Activated CD4-positive, CD25-positive, alpha-beta regulatory T cell treated with anti-CD3 and anti-CD28 coated beads, Interleukin-2, amount 50 U/mL, for 24 hours (primary cell): ENCODE measurements around the gene TNK2.
"Not testable (repeated sequence)": the region's sequence is repeated elsewhere in the genome, so short reads cannot be mapped to it uniquely, and the experiment has no call there.

Source experiments
- ATAC-seq, 2 donors: fragments of 150-1000 bp; cut with Tn5 transposase; one replicate each; pipeline ENCODE4 v1.10.0; 2021; ENCODE audit warnings: mild to moderate bottlenecking in 1 of 2, moderate library complexity in 1 of 2

Gene TNK2

GRCh38 chr3:195883160-195883559, 25.2 kb downstream of the TNK2 start:
- ATAC-seq, result no peak

- ATAC-seq, result no peak
Measured at GRCh38 chr3:195882002-195882441, 26.3 kb downstream of the TNK2 start.

- no peak for ATAC-seq
Measured at GRCh38 chr3:195881276-195881988, 26.9 kb downstream of the TNK2 start.

- ATAC-seq, result no peak
Measured at GRCh38 chr3:195880037-195880431, 28.3 kb downstream of the TNK2 start.

- ATAC-seq, result no peak
Measured at GRCh38 chr3:195879416-195880036, 28.8 kb downstream of the TNK2 start.

GRCh38 chr3:195878424-195879274, 29.7 kb downstream of the TNK2 start:
- no peak for ATAC-seq

- ATAC-seq, result no peak
Measured at GRCh38 chr3:195877767-195878423, 30.5 kb downstream of the TNK2 start.

GRCh38 chr3:195877136-195877715, 31.1 kb downstream of the TNK2 start:
- ATAC-seq, result no peak

GRCh38 chr3:195876297-195877064, 31.9 kb downstream of the TNK2 start:
- ATAC-seq, result peak in 1 of 2 donors; percentile 53

- ATAC-seq, result no peak
Measured at GRCh38 chr3:195875482-195876236, 32.7 kb downstream of the TNK2 start.

GRCh38 chr3:195873971-195874370, 34.4 kb downstream of the TNK2 start:
- no peak for ATAC-seq

GRCh38 chr3:195873281-195873887, 35.0 kb downstream of the TNK2 start:
- no peak for ATAC-seq

- ATAC-seq, result no peak
Measured at GRCh38 chr3:195872800-195873199, 35.6 kb downstream of the TNK2 start.

- ATAC-seq, result no peak
Measured at GRCh38 chr3:195872097-195872496, 36.3 kb downstream of the TNK2 start.

- ATAC-seq, result not testable (repeated sequence)
Measured at GRCh38 chr3:195871686-195872085, 36.7 kb downstream of the TNK2 start.

- no peak for ATAC-seq
Measured at GRCh38 chr3:195870937-195871336, 37.4 kb downstream of the TNK2 start.

- no peak for ATAC-seq
Measured at GRCh38 chr3:195870442-195870841, 37.9 kb downstream of the TNK2 start.

GRCh38 chr3:195869413-195870001, 38.8 kb downstream of the TNK2 start:
- ATAC-seq, result no peak

- no peak for ATAC-seq
Measured at GRCh38 chr3:195868866-195869412, 39.4 kb downstream of the TNK2 start.

GRCh38 chr3:195868336-195868865, 40.0 kb downstream of the TNK2 start:
- ATAC-seq, result no peak
